ENCODE data around the gene PGAP6. TPM values are rescaled to one million over a fixed set of nuclear protein-coding genes. Genes with fewer than 3 reads are reported as not detected.
A peak's percentile ranks its signal among the peaks of the same experiment; 100 is the strongest.

Gene PGAP6
- total and polyA plus RNA-seq, 2 of the 13 experiments (the other 11 are each of a cell fraction or from before 2014, with no cell fraction given): 52.7 to 136 TPM

DNA sequence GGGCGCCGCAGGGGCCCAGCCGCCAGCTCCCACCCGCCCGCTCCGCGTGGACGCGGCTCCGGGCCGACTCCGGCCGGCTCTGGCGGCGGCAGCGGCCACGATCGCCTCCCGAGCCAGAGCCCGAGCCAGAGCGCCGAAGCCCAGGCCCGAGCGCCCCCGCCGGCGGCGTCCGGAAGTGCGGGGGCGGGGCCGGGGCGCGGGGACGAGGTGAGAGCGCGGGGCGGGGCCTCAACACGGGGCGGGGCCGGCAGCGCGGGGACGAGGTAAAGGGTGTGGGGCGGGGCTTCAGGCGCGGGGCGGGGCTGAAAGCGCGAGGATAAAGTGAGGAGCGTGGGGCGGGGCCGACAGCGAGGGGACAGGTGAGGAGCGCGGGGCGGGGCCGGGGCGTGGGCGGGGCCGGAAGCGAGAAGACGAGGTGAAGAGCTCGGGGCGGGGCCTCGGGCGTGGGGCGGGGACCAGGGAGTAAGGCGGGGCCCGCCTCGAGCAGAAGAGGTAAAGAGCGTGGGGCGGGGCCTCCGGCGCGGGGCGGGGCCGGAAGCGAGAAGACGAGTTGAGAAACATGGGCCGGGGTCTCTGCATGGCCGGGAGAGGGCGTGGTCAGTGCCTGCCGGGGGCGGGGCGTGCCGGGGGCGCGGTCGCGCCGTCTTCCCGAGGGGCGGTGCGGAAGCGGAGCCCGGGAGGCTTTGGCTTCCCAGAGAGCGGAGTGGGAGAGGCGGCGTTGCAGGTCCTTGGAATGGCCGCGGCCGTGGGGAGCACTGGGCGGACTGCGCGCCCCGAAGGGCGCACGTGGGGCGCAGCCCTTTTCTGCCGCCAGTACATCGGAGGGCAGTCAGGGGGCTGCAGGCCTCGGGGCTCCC is 29.0 kb downstream of the PGAP6 start, which contains the start of gene AXIN1 (continued):
- TF ChIP-seq, protein P1, sequence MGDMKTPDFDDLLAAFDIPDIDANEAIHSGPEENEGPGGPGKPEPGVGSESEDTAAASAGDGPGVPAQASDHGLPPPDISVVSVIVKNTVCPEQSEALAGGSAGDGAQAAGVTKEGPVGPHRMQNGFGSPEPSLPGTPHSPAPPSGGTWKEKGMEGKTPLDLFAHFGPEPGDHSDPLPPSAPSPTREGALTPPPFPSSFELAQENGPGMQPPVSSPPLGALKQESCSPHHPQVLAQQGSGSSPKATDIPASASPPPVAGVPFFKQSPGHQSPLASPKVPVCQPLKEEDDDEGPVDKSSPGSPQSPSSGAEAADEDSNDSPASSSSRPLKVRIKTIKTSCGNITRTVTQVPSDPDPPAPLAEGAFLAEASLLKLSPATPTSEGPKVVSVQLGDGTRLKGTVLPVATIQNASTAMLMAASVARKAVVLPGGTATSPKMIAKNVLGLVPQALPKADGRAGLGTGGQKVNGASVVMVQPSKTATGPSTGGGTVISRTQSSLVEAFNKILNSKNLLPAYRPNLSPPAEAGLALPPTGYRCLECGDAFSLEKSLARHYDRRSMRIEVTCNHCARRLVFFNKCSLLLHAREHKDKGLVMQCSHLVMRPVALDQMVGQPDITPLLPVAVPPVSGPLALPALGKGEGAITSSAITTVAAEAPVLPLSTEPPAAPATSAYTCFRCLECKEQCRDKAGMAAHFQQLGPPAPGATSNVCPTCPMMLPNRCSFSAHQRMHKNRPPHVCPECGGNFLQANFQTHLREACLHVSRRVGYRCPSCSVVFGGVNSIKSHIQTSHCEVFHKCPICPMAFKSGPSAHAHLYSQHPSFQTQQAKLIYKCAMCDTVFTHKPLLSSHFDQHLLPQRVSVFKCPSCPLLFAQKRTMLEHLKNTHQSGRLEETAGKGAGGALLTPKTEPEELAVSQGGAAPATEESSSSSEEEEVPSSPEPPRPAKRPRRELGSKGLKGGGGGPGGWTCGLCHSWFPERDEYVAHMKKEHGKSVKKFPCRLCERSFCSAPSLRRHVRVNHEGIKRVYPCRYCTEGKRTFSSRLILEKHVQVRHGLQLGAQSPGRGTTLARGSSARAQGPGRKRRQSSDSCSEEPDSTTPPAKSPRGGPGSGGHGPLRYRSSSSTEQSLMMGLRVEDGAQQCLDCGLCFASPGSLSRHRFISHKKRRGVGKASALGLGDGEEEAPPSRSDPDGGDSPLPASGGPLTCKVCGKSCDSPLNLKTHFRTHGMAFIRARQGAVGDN (CRISPR knock-in tag; IDR thresholded peaks at IDR 0.05): peak; percentile 79; the same call in 1 of the 2 replicates
- TF ChIP-seq, protein P2, sequence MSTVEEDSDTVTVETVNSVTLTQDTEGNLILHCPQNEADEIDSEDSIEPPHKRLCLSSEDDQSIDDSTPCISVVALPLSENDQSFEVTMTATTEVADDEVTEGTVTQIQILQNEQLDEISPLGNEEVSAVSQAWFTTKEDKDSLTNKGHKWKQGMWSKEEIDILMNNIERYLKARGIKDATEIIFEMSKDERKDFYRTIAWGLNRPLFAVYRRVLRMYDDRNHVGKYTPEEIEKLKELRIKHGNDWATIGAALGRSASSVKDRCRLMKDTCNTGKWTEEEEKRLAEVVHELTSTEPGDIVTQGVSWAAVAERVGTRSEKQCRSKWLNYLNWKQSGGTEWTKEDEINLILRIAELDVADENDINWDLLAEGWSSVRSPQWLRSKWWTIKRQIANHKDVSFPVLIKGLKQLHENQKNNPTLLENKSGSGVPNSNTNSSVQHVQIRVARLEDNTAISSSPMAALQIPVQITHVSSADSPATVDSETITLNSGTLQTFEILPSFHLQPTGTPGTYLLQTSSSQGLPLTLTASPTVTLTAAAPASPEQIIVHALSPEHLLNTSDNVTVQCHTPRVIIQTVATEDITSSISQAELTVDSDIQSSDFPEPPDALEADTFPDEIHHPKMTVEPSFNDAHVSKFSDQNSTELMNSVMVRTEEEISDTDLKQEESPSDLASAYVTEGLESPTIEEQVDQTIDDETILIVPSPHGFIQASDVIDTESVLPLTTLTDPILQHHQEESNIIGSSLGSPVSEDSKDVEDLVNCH (CRISPR knock-in tag; IDR thresholded peaks at IDR 0.05): no peak
- peak; percentile 72 for TF ChIP-seq RBFOX2 (IDR thresholded peaks at IDR 0.05; ENCODE audit: low read depth, low read length)
- TF ChIP-seq EHMT2 (IDR thresholded peaks at IDR 0.05; ENCODE audit: borderline replicate concordance, low read depth, low read length): no peak
- TF ChIP-seq, protein P3, sequence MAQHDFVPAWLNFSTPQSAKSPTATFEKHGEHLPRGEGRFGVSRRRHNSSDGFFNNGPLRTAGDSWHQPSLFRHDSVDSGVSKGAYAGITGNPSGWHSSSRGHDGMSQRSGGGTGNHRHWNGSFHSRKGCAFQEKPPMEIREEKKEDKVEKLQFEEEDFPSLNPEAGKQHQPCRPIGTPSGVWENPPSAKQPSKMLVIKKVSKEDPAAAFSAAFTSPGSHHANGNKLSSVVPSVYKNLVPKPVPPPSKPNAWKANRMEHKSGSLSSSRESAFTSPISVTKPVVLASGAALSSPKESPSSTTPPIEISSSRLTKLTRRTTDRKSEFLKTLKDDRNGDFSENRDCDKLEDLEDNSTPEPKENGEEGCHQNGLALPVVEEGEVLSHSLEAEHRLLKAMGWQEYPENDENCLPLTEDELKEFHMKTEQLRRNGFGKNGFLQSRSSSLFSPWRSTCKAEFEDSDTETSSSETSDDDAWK (CRISPR knock-in tag; IDR thresholded peaks at IDR 0.05): no peak
- no peak for TF ChIP-seq TP53 (CRISPR knock-in tag; conservative IDR thresholded peaks at IDR 0.05)
- peak; percentile 37 for TF ChIP-seq TEAD3 (CRISPR knock-in tag; optimal IDR thresholded peaks at IDR 0.05; ENCODE audit: borderline replicate concordance)
- TF ChIP-seq, protein P4, sequence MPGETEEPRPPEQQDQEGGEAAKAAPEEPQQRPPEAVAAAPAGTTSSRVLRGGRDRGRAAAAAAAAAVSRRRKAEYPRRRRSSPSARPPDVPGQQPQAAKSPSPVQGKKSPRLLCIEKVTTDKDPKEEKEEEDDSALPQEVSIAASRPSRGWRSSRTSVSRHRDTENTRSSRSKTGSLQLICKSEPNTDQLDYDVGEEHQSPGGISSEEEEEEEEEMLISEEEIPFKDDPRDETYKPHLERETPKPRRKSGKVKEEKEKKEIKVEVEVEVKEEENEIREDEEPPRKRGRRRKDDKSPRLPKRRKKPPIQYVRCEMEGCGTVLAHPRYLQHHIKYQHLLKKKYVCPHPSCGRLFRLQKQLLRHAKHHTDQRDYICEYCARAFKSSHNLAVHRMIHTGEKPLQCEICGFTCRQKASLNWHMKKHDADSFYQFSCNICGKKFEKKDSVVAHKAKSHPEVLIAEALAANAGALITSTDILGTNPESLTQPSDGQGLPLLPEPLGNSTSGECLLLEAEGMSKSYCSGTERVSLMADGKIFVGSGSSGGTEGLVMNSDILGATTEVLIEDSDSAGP (CRISPR knock-in tag; IDR thresholded peaks at IDR 0.05; ENCODE audit: borderline replicate concordance): peak; percentile 58; the same call in 1 of the 2 replicates
- TF ChIP-seq JARID2 (CRISPR knock-in tag; IDR thresholded peaks at IDR 0.05; ENCODE audit: insufficient replicate concordance): no peak
- TF ChIP-seq SIN3A (IDR thresholded peaks at IDR 0.05; ENCODE audit: borderline replicate concordance, low read depth, low read length): peak; percentile 65; the same call in 1 of the 2 replicates
- peak; percentile 93; the same call in 1 of the 2 replicates for TF ChIP-seq EEA1 (CRISPR knock-in tag; IDR thresholded peaks at IDR 0.05; ENCODE audit: borderline replicate concordance)
- peak; percentile 90 for TF ChIP-seq ZNF441 (CRISPR knock-in tag; IDR thresholded peaks at IDR 0.05; ENCODE audit: borderline replicate concordance)
- TF ChIP-seq, protein P5, sequence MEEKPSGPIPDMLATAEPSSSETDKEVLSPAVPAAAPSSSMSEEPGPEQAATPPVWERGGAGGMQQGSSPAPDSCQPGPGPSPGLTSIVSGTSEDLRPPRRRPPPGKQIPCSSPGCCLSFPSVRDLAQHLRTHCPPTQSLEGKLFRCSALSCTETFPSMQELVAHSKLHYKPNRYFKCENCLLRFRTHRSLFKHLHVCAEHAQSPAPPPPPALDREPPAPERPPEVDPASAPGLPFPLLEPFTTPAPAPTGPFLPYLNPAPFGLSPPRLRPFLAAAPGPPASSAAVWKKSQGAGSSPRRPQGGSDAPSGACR (CRISPR knock-in tag; IDR thresholded peaks at IDR 0.05): 0 out of 2 replicates have a peak, but pooled peaks have one; percentile 51
- no peak for TF ChIP-seq ZNF788 (CRISPR knock-in tag; IDR thresholded peaks at IDR 0.05; ENCODE audit: borderline replicate concordance)
- TF ChIP-seq, protein P6, sequence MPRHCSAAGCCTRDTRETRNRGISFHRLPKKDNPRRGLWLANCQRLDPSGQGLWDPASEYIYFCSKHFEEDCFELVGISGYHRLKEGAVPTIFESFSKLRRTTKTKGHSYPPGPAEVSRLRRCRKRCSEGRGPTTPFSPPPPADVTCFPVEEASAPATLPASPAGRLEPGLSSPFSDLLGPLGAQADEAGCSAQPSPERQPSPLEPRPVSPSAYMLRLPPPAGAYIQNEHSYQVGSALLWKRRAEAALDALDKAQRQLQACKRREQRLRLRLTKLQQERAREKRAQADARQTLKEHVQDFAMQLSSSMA (CRISPR knock-in tag; IDR thresholded peaks at IDR 0.05): no peak
